ENCODE results near the gene RNASE7.

GRCh38 chr14:21053184-21054122 lies 11.3 kb downstream of the RNASE7 start:
- TF ChIP-seq EGR1 (IDR thresholded peaks at IDR 0.05; ENCODE audit: low read depth) (no peak), MAX (IDR thresholded peaks at IDR 0.05) (no peak), EZH2 (IDR thresholded peaks at IDR 0.05) (no peak), SP1 (IDR thresholded peaks at IDR 0.05; ENCODE audit: low read depth) (no peak), POLR2A (IDR thresholded peaks at IDR 0.05; ENCODE audit: borderline replicate concordance, extremely low read depth, insufficient read depth, insufficient read length) (no peak), RAD21 (IDR thresholded peaks at IDR 0.05; ENCODE audit: low read depth) (no peak), YY1 (IDR thresholded peaks at IDR 0.05; ENCODE audit: extremely low read depth, insufficient replicate concordance, low read depth, low read length) (no peak), CEBPB (IDR thresholded peaks at IDR 0.05; ENCODE audit: low read depth) (no peak)
- TF ChIP-seq, protein P1, sequence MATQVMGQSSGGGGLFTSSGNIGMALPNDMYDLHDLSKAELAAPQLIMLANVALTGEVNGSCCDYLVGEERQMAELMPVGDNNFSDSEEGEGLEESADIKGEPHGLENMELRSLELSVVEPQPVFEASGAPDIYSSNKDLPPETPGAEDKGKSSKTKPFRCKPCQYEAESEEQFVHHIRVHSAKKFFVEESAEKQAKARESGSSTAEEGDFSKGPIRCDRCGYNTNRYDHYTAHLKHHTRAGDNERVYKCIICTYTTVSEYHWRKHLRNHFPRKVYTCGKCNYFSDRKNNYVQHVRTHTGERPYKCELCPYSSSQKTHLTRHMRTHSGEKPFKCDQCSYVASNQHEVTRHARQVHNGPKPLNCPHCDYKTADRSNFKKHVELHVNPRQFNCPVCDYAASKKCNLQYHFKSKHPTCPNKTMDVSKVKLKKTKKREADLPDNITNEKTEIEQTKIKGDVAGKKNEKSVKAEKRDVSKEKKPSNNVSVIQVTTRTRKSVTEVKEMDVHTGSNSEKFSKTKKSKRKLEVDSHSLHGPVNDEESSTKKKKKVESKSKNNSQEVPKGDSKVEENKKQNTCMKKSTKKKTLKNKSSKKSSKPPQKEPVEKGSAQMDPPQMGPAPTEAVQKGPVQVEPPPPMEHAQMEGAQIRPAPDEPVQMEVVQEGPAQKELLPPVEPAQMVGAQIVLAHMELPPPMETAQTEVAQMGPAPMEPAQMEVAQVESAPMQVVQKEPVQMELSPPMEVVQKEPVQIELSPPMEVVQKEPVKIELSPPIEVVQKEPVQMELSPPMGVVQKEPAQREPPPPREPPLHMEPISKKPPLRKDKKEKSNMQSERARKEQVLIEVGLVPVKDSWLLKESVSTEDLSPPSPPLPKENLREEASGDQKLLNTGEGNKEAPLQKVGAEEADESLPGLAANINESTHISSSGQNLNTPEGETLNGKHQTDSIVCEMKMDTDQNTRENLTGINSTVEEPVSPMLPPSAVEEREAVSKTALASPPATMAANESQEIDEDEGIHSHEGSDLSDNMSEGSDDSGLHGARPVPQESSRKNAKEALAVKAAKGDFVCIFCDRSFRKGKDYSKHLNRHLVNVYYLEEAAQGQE (IDR thresholded peaks at IDR 0.05; ENCODE audit: low read depth) = no peak
- TF ChIP-seq, protein P2, sequence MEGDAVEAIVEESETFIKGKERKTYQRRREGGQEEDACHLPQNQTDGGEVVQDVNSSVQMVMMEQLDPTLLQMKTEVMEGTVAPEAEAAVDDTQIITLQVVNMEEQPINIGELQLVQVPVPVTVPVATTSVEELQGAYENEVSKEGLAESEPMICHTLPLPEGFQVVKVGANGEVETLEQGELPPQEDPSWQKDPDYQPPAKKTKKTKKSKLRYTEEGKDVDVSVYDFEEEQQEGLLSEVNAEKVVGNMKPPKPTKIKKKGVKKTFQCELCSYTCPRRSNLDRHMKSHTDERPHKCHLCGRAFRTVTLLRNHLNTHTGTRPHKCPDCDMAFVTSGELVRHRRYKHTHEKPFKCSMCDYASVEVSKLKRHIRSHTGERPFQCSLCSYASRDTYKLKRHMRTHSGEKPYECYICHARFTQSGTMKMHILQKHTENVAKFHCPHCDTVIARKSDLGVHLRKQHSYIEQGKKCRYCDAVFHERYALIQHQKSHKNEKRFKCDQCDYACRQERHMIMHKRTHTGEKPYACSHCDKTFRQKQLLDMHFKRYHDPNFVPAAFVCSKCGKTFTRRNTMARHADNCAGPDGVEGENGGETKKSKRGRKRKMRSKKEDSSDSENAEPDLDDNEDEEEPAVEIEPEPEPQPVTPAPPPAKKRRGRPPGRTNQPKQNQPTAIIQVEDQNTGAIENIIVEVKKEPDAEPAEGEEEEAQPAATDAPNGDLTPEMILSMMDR (IDR thresholded peaks at IDR 0.05 in 2 of 3, conservative IDR thresholded peaks at IDR 0.05 in 1 of 3; ENCODE audit: borderline replicate concordance in 1 of 3, insufficient read depth in 1 of 3, low read depth in 2 of 3, low read length in 2 of 3) = no peak
